Suppressor macrophage treated with lipopolysaccharide for 1 hour (primary cell): ENCODE measurements around the gene FOXD2.

Source experiments
- DNase-seq, 3 donors: peaks; one replicate each; pipeline ENCODE4 v3.0.0-alpha.2; 2020 to 2022

FOXD2 gene

DNA sequence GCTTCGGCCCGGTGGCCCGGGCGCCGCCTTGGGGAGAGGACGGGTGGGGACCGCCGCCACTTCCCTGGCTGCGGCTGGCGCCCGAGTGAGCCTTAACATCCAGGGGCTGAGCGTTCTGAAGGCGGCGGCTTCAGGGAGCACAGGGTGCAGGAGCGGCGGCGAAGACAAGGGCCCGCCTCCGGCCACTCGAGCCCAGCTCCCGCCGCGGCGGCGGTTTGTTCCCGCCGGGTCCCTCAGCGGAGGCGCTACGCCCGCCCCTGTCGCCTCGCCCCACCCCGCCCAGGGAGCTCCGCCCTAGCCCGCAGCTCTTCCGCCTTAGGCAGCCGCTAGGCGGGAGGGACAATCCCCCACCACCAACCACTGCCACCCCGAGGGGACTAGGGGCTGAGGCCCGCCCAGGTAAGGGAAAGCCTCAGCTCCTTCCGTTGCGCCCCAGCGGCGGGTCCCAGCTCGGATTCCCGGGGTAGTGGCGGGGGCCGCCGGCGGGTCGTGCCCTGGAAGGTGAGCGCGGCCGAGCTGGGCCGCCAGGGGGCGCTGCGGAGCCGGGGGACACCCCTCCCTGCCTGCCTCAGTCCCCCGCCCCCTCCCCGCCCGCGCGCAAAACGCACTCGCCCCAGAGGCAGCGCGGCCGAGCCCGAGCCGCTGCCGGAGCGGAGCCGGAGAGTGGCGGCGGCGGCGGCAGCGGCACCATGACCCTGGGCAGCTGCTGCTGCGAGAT lies at the start of gene FOXD2:
Gene FOXD2, plus strand, starts transcription at position 598 of the 718 bp plus-strand sequence. Its CDS starts 92 bp downstream, at position 690.
- DNase-seq: peak; percentile 89 to 97 (median 94)

- peak; percentile 66 to 78 (median 72) for DNase-seq
Observed at GRCh38 chr1:47388891-47389238, 49.0 kb upstream of the FOXD2 start.

DNA sequence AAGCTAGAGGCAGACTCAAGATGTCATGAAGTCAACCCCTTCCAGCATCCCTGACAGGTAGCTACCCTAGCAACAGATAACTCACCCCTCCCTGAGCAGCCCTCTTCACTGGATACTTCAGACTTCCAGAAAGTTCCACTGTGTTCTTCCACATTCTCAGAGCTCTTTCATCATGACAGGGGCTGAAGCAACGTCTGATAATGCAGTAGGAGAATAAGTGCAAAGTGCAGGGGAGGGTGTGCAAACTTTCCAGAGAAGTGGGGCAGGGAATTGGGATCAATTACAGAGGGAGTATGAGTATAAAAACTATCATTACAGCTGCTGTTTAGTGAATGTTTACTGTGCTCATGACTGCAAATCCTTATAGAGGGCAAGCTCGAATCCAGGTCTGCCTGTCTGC lies 48.1 kb upstream of the FOXD2 start:
- DNase-seq: no peak

- no peak for DNase-seq
Observed at GRCh38 chr1:47390843-47391242, 47.0 kb upstream of the FOXD2 start.

DNA sequence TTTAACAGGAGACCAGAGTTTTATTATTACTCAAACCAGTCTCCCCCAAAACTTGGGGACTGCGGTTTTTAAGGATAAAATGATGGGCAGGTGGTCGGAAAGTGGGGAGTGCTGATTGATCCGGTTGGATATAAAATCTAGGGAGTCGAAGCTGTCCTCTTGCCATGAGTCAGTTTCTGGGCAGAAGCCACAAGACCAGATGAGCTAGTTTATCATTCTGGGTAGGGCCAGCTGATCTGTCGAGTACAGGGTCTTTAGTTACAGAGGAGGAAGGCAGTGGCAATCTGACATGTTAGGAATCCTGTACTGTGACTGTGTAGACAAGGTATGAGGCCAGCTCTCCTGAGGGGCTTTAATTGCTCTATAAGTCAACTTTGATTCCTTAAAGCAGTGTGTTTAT lies 44.7 kb upstream of the FOXD2 start:
- DNase-seq: no peak

- no peak for DNase-seq
Observed at GRCh38 chr1:47395433-47395832, 42.4 kb upstream of the FOXD2 start.

DNA sequence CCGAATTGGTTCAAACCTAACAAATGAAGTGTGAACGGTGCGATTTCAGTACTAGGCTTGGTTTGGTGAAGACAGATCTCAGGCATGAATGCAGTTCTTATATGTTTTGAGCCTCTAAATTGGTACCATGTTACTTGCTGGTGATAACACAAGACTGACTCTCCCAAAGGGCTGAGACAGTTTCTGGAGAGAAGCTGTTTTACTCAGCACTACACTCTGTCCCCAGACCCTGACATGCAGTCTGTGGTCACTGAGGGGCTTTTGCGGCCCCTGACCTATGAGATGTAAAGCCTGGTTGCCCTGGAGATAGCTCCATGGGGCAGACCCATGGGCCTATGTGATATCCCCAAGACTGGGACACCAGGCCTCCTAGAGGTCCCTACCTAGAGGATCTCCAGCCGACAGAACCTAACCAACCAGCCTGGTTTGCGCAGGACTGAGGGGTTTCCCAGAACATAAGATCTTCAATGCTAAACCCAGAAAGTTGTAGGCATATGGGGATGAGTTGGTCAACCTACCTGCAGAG lies 41.1 kb upstream of the FOXD2 start:
- DNase-seq: no peak

GRCh38 chr1:47399138-47399845 lies 38.6 kb upstream of the FOXD2 start:
- DNase-seq: no peak

DNA sequence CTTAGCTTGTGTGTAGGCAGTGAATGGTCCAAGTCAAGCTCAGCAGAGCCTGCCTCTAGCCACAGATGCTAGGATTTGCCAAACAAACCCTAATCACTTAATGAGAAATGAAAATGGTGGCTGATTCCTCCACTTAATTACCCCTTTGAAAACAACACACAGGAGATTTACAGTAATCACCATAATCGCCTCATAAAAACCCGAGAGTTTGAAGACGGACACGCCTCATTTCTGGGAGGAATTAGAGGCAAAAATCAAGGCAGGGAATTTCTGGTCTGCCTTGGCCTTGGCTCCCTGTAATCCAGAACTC lies 38.0 kb upstream of the FOXD2 start:
- DNase-seq: no peak

DNA sequence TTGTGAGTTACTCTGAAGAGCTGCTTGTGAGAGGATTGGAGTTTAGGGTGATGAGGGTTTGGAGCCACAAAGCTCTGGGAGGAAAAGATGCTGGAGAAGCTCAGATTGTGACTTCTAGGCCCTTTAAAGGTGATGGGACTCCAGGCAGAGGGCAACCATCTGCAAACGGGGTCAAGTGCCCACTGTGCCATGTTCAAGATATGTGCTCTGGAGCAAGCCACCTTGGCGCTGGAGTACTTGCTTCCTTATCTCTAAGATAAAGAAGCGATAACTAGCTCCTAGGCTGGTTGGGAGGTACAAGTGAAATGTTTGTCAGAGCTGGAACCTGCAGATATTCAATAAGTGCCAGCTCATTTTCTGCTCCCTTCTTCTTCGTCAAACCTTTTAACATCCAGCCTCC lies 36.1 kb upstream of the FOXD2 start:
- no peak for DNase-seq

GRCh38 chr1:47402591-47402990 lies 35.3 kb upstream of the FOXD2 start:
- no peak for DNase-seq

DNA sequence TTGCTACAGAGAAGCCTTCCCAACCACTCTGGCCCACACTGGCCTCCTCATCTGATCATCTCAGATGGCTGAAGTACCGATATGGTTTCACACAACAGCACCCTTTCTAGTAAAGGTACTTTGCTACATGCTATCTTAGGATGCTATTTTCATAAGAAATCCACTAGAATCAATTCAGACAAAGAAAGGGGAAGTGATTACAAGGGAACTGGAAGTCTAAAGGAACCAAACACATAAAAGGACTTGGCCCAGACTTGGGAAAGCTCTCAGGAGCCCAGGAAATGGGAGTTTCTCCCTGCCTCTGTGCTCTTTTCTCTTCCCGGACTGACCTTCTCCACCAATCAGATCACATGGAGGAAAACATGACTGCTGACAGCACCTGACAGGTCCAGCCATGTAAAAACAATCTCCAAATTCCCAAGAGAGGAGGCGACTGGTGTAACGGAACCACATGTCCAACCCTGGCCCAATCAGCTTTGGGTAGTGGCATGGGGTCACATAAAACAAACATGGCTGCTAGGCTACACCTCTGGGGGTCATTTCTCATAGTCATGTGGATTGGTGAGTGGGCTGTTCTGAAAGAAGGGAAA lies 34.4 kb upstream of the FOXD2 start:
- DNase-seq: no peak

GRCh38 chr1:47405697-47406096 lies 32.1 kb upstream of the FOXD2 start:
- DNase-seq: peak in 2 of 3 donors; percentile 23 to 27

GRCh38 chr1:47406966-47407365 lies 30.9 kb upstream of the FOXD2 start:
- DNase-seq: no peak

DNA sequence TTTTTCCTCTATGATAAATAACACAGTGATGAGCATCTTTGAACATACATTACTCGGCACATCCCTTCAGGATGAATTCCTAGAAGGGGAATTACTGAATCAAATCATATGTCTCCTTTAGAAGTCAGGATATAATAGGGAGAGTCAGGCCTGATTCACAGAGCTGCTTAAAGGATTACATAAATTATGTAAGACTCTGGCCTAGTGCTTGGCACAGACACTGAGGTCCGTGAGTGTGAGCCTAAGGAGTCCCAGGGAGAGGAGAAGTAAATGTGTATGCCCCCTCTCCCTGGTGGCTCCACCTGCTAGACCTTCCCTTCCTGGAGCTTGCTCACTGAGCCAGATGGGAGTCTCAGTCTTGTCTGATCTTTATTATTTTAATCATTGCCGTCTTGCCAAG lies 30.4 kb upstream of the FOXD2 start:
- no peak for DNase-seq

DNA sequence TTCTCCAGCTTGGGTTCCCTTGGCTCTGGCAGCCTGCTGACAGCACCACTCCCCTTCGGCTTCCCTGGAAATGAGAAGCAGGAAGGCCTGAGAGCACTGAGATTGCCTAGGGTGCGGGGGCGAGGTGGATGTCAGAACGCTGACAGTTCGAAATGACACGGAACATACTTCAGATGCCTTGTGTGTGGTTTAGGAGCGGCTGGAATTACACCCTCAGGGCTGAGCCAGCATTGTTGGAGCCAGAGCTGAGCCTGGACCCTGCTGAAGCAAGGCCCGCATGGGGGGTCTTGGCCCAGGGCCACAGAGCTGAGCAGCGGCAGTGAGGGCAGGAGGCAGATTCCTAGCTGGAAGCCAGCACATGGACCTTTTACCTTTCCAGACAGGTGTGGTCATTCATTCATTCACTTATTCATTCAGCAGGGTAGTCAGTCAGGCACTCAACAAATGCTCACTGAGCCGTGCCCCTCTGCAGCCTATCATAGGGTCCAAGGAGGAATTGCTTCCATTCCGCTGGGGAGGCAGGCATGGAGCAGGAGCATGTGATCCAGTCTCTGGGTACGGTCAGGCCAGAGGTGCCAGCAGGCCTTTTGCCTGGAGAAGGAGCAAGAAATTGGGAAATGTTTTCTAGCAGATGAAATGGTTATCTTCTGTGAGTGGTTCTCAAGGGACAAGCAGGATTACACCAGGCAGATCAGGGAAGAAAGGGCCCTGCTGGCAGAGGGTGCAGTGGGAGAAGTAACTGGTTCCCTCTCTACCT lies 28.4 kb upstream of the FOXD2 start:
- DNase-seq: no peak

DNA sequence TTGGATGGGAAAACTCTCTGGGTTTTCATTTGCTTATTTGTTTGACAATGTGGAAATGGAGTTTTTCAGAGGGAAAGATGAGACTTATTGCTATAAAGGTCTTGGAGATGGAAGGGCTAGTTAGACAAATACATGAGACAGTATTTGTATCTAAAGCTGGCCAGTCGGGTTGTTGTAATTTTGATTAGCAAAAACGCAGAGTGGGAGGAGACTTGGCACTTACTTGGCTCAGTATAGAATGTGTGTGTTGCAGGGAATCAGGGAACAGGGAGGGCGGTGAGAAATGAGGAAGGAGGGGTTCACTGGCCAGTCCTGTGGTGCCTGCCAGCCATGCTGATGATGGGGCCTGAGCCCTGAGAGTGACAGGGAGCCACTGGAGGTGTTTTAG lies 27.8 kb upstream of the FOXD2 start:
- DNase-seq: no peak

DNA sequence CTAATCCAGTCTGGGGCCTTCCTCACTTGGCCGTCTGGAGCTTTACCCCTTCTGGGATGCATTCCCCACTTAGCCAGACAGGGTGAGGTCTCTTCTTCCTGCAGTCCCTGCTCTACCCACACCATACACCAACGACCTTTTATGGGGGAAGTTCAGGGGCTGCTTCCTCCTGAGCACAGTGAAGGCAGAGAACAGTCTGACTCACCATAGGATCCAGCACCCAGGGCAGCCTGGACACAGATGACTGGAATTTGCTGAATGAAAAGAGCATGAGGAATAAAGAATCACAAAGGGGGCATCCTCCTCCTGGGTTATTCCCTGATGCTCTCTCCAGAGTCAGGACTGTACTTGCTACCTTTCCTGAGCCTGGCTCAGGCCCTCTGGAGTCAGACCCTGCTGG lies 26.4 kb upstream of the FOXD2 start:
- DNase-seq: peak; percentile 46 to 54 (median 52)

DNA sequence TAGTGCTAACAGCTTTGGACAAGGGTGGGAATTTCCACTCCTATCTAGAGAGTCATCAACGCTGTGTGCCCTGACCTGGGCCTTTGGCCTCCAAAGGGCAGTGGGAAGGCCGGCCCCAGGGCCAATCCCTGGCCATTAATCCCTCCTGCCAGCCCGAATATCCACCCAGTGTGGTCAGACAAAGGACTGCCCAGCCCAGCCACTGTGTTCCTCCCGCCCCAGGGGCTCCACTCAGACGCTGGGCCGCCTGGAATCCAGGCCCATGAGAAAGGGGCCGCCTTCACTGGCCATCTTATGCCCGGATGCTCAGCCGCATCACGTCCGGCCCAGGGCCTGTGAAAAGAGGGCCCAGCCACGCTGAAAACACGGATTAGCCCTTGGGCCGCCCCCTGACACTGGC lies 25.4 kb upstream of the FOXD2 start:
- no peak for DNase-seq

- DNase-seq: no peak
Observed at GRCh38 chr1:47415728-47416318, 22.0 kb upstream of the FOXD2 start, which contains the start of gene FOXE3. Gene FOXE3 (plus strand): TSS chr1:47416285. CDS start chr1:47416316, 31 bp downstream.

- DNase-seq: peak in 1 of 3 donors; percentile 42
Observed at GRCh38 chr1:47416319-47417169, 21.3 kb upstream of the FOXD2 start.
